IMR-90 (cell line): Measurements from ENCODE around the gene IL18R1. TPM values are rescaled to one million over a fixed set of nuclear protein-coding genes. Genes with fewer than 3 reads are reported as not detected.

Experiments
- ATAC-seq: fragments of 200-7000 bp; cut with Tn5 transposase; 2 replicates; pipeline ENCODE4 v1.9.1; 2020; ENCODE audit warnings: low read depth, mild to moderate bottlenecking, moderate library complexity
- BruUV-seq: library from RNA; stranded (reverse); fragments of 400-500 nt; replicated peaks from 2 replicates; lab custom pipeline; 2021; lab: Mats Ljungman, UMichigan
- CTCF ChIA-PET: fragments of 300-600 bp; formaldehyde crosslinking; extraction: SDS; loops from one replicate; lab custom pipeline; 2021; ENCODE audit warnings: antibody characterized with exemption; lab: Yijun Ruan, JAX
- POLR2A ChIA-PET: fragments of 300-600 bp; sonication (Branson Sonifier 250); formaldehyde crosslinking; loops from one replicate; lab custom pipeline; 2022; ENCODE audit warnings: antibody characterized with exemption; ENCODE audit not compliant: unreplicated experiment; lab: Charles Lee
- DNase-seq: peaks from one replicate; pipeline ENCODE4 v3.0.0; 2013
- H2AFZ ChIP-seq: replicated peaks from 2 replicates; pipeline ENCODE3; 2013; ENCODE audit warnings: low read length, mild to moderate bottlenecking; ENCODE audit not compliant: poor library complexity
- H2AK5ac ChIP-seq: 2 replicates; pipeline ENCODE4 v1.6.1; 2013; ENCODE audit warnings: low read depth, low read length, inconsistent platforms
- H2AK9ac ChIP-seq: replicated peaks from 2 replicates; pipeline ENCODE3; 2013; ENCODE audit warnings: mild to moderate bottlenecking, low read depth, low read length, moderate library complexity; ENCODE audit not compliant: poor library complexity
- H2BK120ac ChIP-seq: 2 replicates; pipeline ENCODE4 v1.6.1; 2013; ENCODE audit warnings: low read depth, low read length, inconsistent platforms
- H2BK15ac ChIP-seq: 3 replicates; pipeline ENCODE4 v1.6.1; 2013; ENCODE audit warnings: low read depth, low read length, inconsistent platforms
- H2BK20ac ChIP-seq: 2 replicates; pipeline ENCODE4 v1.6.1; 2013; ENCODE audit warnings: low read depth, mild to moderate bottlenecking, inconsistent platforms, low read length, moderate library complexity
- H2BK5ac ChIP-seq: 2 replicates; pipeline ENCODE4 v1.6.1; 2013; ENCODE audit warnings: mild to moderate bottlenecking, low read depth, low read length, inconsistent platforms; ENCODE audit not compliant: poor library complexity, severe bottlenecking
- H3K14ac ChIP-seq: replicated peaks from 2 replicates; pipeline ENCODE4 v1.6.1; 2013; ENCODE audit warnings: low read depth, low read length, inconsistent platforms
- H3K18ac ChIP-seq: 2 replicates; pipeline ENCODE4 v1.6.1; 2013; ENCODE audit warnings: low read depth, low read length, control low read depth
- H3K23ac ChIP-seq: 2 replicates; pipeline ENCODE4 v1.6.1; 2013; ENCODE audit warnings: low read depth, low read length, inconsistent platforms
- H3K27ac ChIP-seq: 2 replicates; pipeline ENCODE4 v1.5.1; 2013; ENCODE audit warnings: mild to moderate bottlenecking, control low read depth, low read length; ENCODE audit not compliant: insufficient read depth
- H3K27me3 ChIP-seq: 2 replicates; pipeline ENCODE4 v1.6.1; 2013; ENCODE audit warnings: low read length; ENCODE audit not compliant: control insufficient read depth, insufficient read depth
- H3K36me3 ChIP-seq: 2 replicates; pipeline ENCODE4 v1.6.1; 2013; ENCODE audit warnings: low read length, mixed read lengths; ENCODE audit not compliant: control insufficient read depth, insufficient read depth
- H3K4ac ChIP-seq: 2 replicates; pipeline ENCODE4 v1.6.1; 2013; ENCODE audit warnings: low read depth, low read length, inconsistent platforms
- H3K4me1 ChIP-seq: 2 replicates; pipeline ENCODE4 v1.6.1; 2013; ENCODE audit warnings: low read length, mixed read lengths; ENCODE audit not compliant: control insufficient read depth, insufficient read depth
- H3K4me2 ChIP-seq: 2 replicates; pipeline ENCODE4 v1.6.1; 2013; ENCODE audit warnings: low read depth, mild to moderate bottlenecking, control low read depth, low read length, moderate library complexity
- H3K4me3 ChIP-seq: 2 replicates; pipeline ENCODE4 v1.5.1; 2013; ENCODE audit warnings: low read depth, mild to moderate bottlenecking, control low read depth, low read length, moderate library complexity; ENCODE audit not compliant: insufficient read depth
- H3K56ac ChIP-seq: 2 replicates; pipeline ENCODE4 v1.6.1; 2013; ENCODE audit warnings: low read length, inconsistent platforms; ENCODE audit not compliant: insufficient read depth; ENCODE audit errors: extremely low read depth
- H3K79me1 ChIP-seq, 2 experiments: 2 replicates each; pipeline ENCODE4 v1.6.1; 2013; ENCODE audit warnings: low read length in 2 of 2, inconsistent platforms in 1 of 2, low read depth in 1 of 2
- H3K9ac ChIP-seq: 2 replicates; pipeline ENCODE4 v1.6.1; 2013; ENCODE audit warnings: low read depth, low read length, control low read depth
- H3K9me1 ChIP-seq: 2 replicates; pipeline ENCODE4 v1.6.1; 2013; ENCODE audit warnings: low read length, inconsistent platforms; ENCODE audit not compliant: insufficient read depth
- H3K9me3 ChIP-seq: 2 replicates; pipeline ENCODE4 v1.6.1; 2013; ENCODE audit warnings: low read length; ENCODE audit not compliant: control insufficient read depth, insufficient read depth
- H4K20me1 ChIP-seq: 2 replicates; pipeline ENCODE4 v1.6.1; 2013; ENCODE audit warnings: low read length, inconsistent platforms; ENCODE audit not compliant: insufficient read depth
- H4K5ac ChIP-seq: 2 replicates; pipeline ENCODE4 v1.6.1; 2013; ENCODE audit warnings: mild to moderate bottlenecking, low read depth, low read length, control low read depth
- H4K8ac ChIP-seq, 2 experiments: 2 replicates each; pipeline ENCODE4 v1.6.1; 2013; ENCODE audit warnings: low read depth in 2 of 2, low read length in 2 of 2, control low read depth in 1 of 2, inconsistent platforms in 1 of 2
- H4K91ac ChIP-seq: 2 replicates; pipeline ENCODE4 v1.6.1; 2013; ENCODE audit warnings: low read depth, low read length, inconsistent platforms; ENCODE audit not compliant: insufficient read depth
- BHLHE40 ChIP-seq: fragments of 150-350 bp; IDR thresholded peaks from 2 replicates; pipeline ENCODE4 v1.6.1; 2016; ENCODE audit warnings: mild to moderate bottlenecking, low read depth, low read length
- MAZ ChIP-seq: IDR thresholded peaks from 2 replicates; pipeline ENCODE4 v1.6.1; 2012; ENCODE audit warnings: low read depth, mild to moderate bottlenecking, low read length, improper control_type of control experiment, moderate library complexity, borderline replicate concordance
- MXI1 ChIP-seq: IDR thresholded peaks from 2 replicates; pipeline ENCODE4 v1.6.1; 2012; ENCODE audit warnings: low read depth, mild to moderate bottlenecking, low read length, moderate library complexity, borderline replicate concordance
- NFE2L2 ChIP-seq: fragments of 150-350 bp; IDR thresholded peaks from 2 replicates; pipeline ENCODE4 v1.6.1; 2016; ENCODE audit warnings: low read depth, mild to moderate bottlenecking, low read length
- RAD21 ChIP-seq: IDR thresholded peaks from 2 replicates; pipeline ENCODE4 v1.6.1; 2012; ENCODE audit warnings: low read length, improper control_type of control experiment
- RFX5 ChIP-seq: IDR thresholded peaks from 2 replicates; pipeline ENCODE4 v1.8.0; 2012; ENCODE audit warnings: low read depth, mild to moderate bottlenecking, low read length, moderate library complexity
- WGBS, 2 experiments: methylation state at CpG; one replicate each; pipeline versions ENCODE4 v1.1.5 to v1.1.7; 2013; ENCODE audit warnings: missing lambda C conversion rate in 2 of 2; ENCODE audit not compliant: insufficient read length in 1 of 2; ENCODE audit errors: extremely low coverage in 2 of 2; 5-methylcytosine and 5-hydroxymethylcytosine counted together
- dilution Hi-C: fragments of 300-500 bp; cut with HindIII; formaldehyde crosslinking; loops from one replicate; pipeline ENCODE4 v1.14.3; 2018; ENCODE audit warnings: low sequenced_read_pairs; ENCODE audit not compliant: unreplicated experiment
- in situ Hi-C: fragments of 300-500 bp; cut with MboI; formaldehyde crosslinking; loops from 3 replicates; pipeline ENCODE4 v1.14.3; 2019; ENCODE audit warnings: low sequenced_read_pairs, inconsistent platforms, mixed read lengths
- intact Hi-C: fragments of 100-400 bp; cut with micrococcal nuclease; formaldehyde crosslinking; loops from 2 replicates; pipeline ENCODE4 v1.10.0; 2022
- polyA plus RNA-seq, 3 experiments: library from polyadenylated mRNA; depleted of rRNA; stranded (reverse); fragments of >200 nt; gene quantifications; 2 replicates each; pipeline ENCODE4 v1.2.3, GENCODE V29; 2012; ENCODE audit warnings: low replicate concordance in 1 of 3
- total RNA-seq: library from RNA; depleted of rRNA; stranded (reverse); fragments of >200 nt; gene quantifications from 2 replicates; pipeline ENCODE4 v1.2.3, GENCODE V29; 2012
- TF ChIP-seq, protein P1 (sequence below): fragments of 150-350 bp; IDR thresholded peaks from 2 replicates; pipeline ENCODE4 v1.6.1; 2017; ENCODE audit warnings: mild to moderate bottlenecking, antibody characterized with exemption, low read length, low read depth
- TF ChIP-seq, protein P2 (sequence below): fragments of 150-350 bp; IDR thresholded peaks from 2 replicates; pipeline ENCODE4 v1.6.1; 2016; ENCODE audit warnings: low read depth, mild to moderate bottlenecking, low read length, moderate library complexity, borderline replicate concordance

Gene IL18R1
- total and polyA plus RNA-seq, 2 of the 4 experiments (the other 2 are of a cell fraction), result 0.18 to 0.24 TPM

DNA sequence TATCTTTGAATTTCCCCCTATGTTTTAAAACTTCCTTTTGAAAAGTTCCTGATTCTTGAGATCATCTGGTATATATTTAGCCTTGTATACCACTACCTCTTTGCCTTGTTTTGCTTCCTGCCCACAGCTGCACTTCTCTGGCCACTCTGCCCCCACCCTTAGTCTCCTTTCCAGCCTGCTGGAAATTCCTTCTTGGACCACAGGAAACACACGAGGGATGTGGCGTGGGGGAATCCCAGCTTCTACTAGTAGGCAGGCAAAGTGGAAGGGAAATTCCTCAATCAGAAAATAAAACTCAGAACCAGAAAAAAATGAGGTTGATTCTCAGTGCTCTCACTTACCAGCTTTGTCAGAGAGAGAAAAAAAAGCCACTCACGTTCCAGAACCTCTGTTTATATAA lies 80.7 kb downstream of the IL18R1 start:
- Histone ChIP-seq H4K5ac (no peak overlapping the region), H3K36me3 (no peaks in the 10 kb centered on the region), H4K20me1 (no peaks in the 10 kb centered on the region), H3K4me2 (no peak overlapping the region), H2BK5ac (no peak overlapping the region), H3K27ac (no peak overlapping the region), H2BK120ac (no peak overlapping the region), H3K9me3 (no peaks in the 10 kb centered on the region), H4K91ac (no peak overlapping the region), H3K4me1 (0 out of 2 replicates have a peak, but pooled peaks cover 2% of the 10 kb centered on the region), H2AFZ (no peak overlapping the region), H3K23ac (no peak overlapping the region), H3K9ac (no peak overlapping the region), H3K79me1 (no peaks in the 10 kb centered on the region), H4K8ac (no peak overlapping the region), H2AK9ac (no peak overlapping the region), H3K9me1 (no peaks in the 10 kb centered on the region), H2AK5ac (no peak overlapping the region), H3K14ac (no peak overlapping the region), H3K4ac (no peak overlapping the region), H2BK20ac (no peak overlapping the region), H3K4me3 (no peak overlapping the region), H2BK15ac (no peak overlapping the region), H3K56ac (no peak overlapping the region), H3K27me3 (peaks cover 6% of the 10 kb centered on the region), H3K18ac (no peak overlapping the region)
- ATAC-seq (peak; percentile 29; the same call in 1 of the 2 replicates), DNase-seq (peak; percentile 63)
- ChIA-PET POLR2A (no interaction called here), CTCF (interaction anchor here (1.1 kb wide), 1 partner anchor 182 kb away, joined by 3 read pairs; no protein-coding TSS in a partner anchor)
- no CpG with 5 or more reads among the region's 3 CpGs for WGBS, 2 experiments
- TF ChIP-seq, protein P1, sequence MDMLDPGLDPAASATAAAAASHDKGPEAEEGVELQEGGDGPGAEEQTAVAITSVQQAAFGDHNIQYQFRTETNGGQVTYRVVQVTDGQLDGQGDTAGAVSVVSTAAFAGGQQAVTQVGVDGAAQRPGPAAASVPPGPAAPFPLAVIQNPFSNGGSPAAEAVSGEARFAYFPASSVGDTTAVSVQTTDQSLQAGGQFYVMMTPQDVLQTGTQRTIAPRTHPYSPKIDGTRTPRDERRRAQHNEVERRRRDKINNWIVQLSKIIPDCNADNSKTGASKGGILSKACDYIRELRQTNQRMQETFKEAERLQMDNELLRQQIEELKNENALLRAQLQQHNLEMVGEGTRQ, result no peak
- no peak for TF ChIP-seq RAD21
- no peak for TF ChIP-seq MAZ
- TF ChIP-seq BHLHE40, result no peak
- TF ChIP-seq, protein P2, sequence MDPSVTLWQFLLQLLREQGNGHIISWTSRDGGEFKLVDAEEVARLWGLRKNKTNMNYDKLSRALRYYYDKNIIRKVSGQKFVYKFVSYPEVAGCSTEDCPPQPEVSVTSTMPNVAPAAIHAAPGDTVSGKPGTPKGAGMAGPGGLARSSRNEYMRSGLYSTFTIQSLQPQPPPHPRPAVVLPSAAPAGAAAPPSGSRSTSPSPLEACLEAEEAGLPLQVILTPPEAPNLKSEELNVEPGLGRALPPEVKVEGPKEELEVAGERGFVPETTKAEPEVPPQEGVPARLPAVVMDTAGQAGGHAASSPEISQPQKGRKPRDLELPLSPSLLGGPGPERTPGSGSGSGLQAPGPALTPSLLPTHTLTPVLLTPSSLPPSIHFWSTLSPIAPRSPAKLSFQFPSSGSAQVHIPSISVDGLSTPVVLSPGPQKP, result no peak
- no peak for TF ChIP-seq NFE2L2
- no peak for TF ChIP-seq MXI1
- no peak for TF ChIP-seq RFX5
- intact Hi-C loops, result no loop called here
- no TSS peak for BruUV-seq
- dilution Hi-C loops, result no loop called here
- in situ Hi-C loops, result no loop called here
